B cell (primary cell): ENCODE measurements around the gene SDCCAG8. TPM values are rescaled to one million over a fixed set of nuclear protein-coding genes. Genes with fewer than 3 reads are reported as not detected.

Experiments used
- ATAC-seq: fragments of 200-7000 bp; cut with Tn5 transposase; one replicate; pipeline ENCODE4 v1.10.0; 2021; ENCODE audit warnings: low read depth, mild to moderate bottlenecking, moderate number of reproducible peaks, moderate library complexity
- CTCF ChIA-PET: fragments of 350-600 bp; sonication (Branson Sonifier 250); formaldehyde crosslinking; loops from one replicate; lab custom pipeline; 2021; ENCODE audit warnings: antibody characterized with exemption, inconsistent platforms; lab: Charles Lee
- POLR2A ChIA-PET: fragments of 350-600 bp; sonication (Branson Sonifier 250); formaldehyde crosslinking; loops from one replicate; lab custom pipeline; 2021; ENCODE audit warnings: antibody characterized with exemption; lab: Charles Lee
- DNase-seq: peaks from one replicate; pipeline ENCODE4 v3.0.0; 2013
- H2AFZ ChIP-seq: 2 replicates; pipeline ENCODE4 v1.6.1; 2012; ENCODE audit warnings: mild to moderate bottlenecking, low read depth, low read length; ENCODE audit not compliant: insufficient read depth, poor library complexity, severe bottlenecking
- H3K27ac ChIP-seq, 2 donors: 1 replicate in 1 of 2; 2 replicates in 1 of 2; pipeline ENCODE4 v1.5.1; 2012 to 2013; ENCODE audit warnings: low read length in 2 of 2, mild to moderate bottlenecking in 2 of 2, moderate library complexity in 1 of 2
- H3K27me3 ChIP-seq, 4 experiments: fragments of 200-600 bp in 1 of 4; sonication (generic) in 1 of 4; replicated peaks in 1 of 4; 1 replicate in 2 of 4; 2 replicates in 2 of 4; pipeline versions ENCODE4 v1.6.1 to v1.7.0; 2013 to 2016; ENCODE audit warnings: low read length in 3 of 4, mild to moderate bottlenecking in 2 of 4, mixed read lengths in 1 of 4, moderate library complexity in 1 of 4; ENCODE audit not compliant: insufficient read depth in 4 of 4, control insufficient read depth in 3 of 4; ENCODE audit errors: control extremely low read depth in 1 of 4
- H3K36me3 ChIP-seq, 2 experiments: replicated peaks in 1 of 2; 1 replicate in 1 of 2; 2 replicates in 1 of 2; pipeline versions ENCODE4 v1.6.1 to v1.7.1; 2013; ENCODE audit warnings: low read length in 1 of 2; ENCODE audit not compliant: insufficient read depth in 2 of 2, control insufficient read depth in 1 of 2; ENCODE audit errors: control extremely low read depth in 1 of 2, extremely low read depth in 1 of 2
- H3K4me1 ChIP-seq, 2 donors: fragments of 200-600 bp in 1 of 2; sonication (generic) in 1 of 2; 1 replicate in 1 of 2; 2 replicates in 1 of 2; pipeline versions ENCODE4 v1.5.1 to v1.6.1; 2013 to 2017; ENCODE audit warnings: low read length in 2 of 2; ENCODE audit not compliant: control insufficient read depth in 2 of 2, insufficient read depth in 2 of 2
- H3K4me2 ChIP-seq: replicated peaks from 2 replicates; pipeline ENCODE3; 2012; ENCODE audit warnings: mild to moderate bottlenecking, low read depth, low read length; ENCODE audit not compliant: poor library complexity, severe bottlenecking
- H3K4me3 ChIP-seq, 5 experiments: fragments of 200-600 bp in 1 of 5; sonication (generic) in 1 of 5; 1 replicate in 3 of 5; 2 replicates in 2 of 5; pipeline versions ENCODE4 v1.5.1 to v1.7.0; 2011 to 2016; ENCODE audit warnings: low read length in 4 of 5, mild to moderate bottlenecking in 4 of 5, low read depth in 2 of 5, control low read depth in 1 of 5, moderate library complexity in 1 of 5; ENCODE audit not compliant: insufficient read depth in 1 of 5; ENCODE audit errors: control extremely low read depth in 1 of 5, extremely low read depth in 1 of 5
- H3K79me2 ChIP-seq: fragments of 200-600 bp; sonication (generic); one replicate; pipeline ENCODE4 v1.6.0; 2016; ENCODE audit warnings: low read length; ENCODE audit not compliant: control insufficient read depth, insufficient read depth
- H3K9ac ChIP-seq: fragments of 200-600 bp; sonication (generic); 2 replicates; pipeline ENCODE4 v1.6.1; 2017; ENCODE audit warnings: mild to moderate bottlenecking, low read length, moderate library complexity
- H3K9me3 ChIP-seq, 3 donors: one replicate each; pipeline versions ENCODE4 v1.6.1 to v1.7.1; 2013; ENCODE audit warnings: low read length in 2 of 3; ENCODE audit not compliant: control insufficient read depth in 2 of 3, insufficient read depth in 1 of 3; ENCODE audit errors: control extremely low read depth in 1 of 3
- H4K20me1 ChIP-seq: 2 replicates; pipeline ENCODE4 v1.6.0; 2012; ENCODE audit warnings: mild to moderate bottlenecking, low read length; ENCODE audit not compliant: insufficient read depth, control insufficient read depth, poor library complexity, severe bottlenecking
- H3K27ac Mint-ChIP-seq: one replicate; pipeline ENCODE4 v1.8.0; 2021; ENCODE audit warnings: mixed read lengths
- H3K27me3 Mint-ChIP-seq: one replicate; pipeline ENCODE4 v1.8.0; 2021; ENCODE audit warnings: mixed read lengths
- H3K4me1 Mint-ChIP-seq: one replicate; pipeline ENCODE4 v1.8.0; 2021; ENCODE audit warnings: mixed read lengths
- H3K4me3 Mint-ChIP-seq: one replicate; pipeline ENCODE4 v1.8.0; 2021; ENCODE audit warnings: mixed read lengths
- H3K9me3 Mint-ChIP-seq: one replicate; pipeline ENCODE4 v1.8.0; 2022; ENCODE audit warnings: mixed read lengths; ENCODE audit not compliant: insufficient read depth
- CTCF ChIP-seq: fragments of 200-600 bp; IDR thresholded peaks from one replicate; pipeline ENCODE4 v1.8.0; 2022; ENCODE audit warnings: antibody characterized with exemption, mild to moderate bottlenecking
- EZH2 ChIP-seq: IDR thresholded peaks from 2 replicates; pipeline ENCODE4 v1.6.1; 2012; ENCODE audit warnings: borderline replicate concordance, low read depth, mild to moderate bottlenecking, moderate library complexity, low read length; ENCODE audit not compliant: insufficient read depth, poor library complexity, severe bottlenecking
- WGBS: methylation state at CpG from one replicate; pipeline ENCODE4 v1.1.5; 2013; ENCODE audit warnings: missing lambda C conversion rate; ENCODE audit not compliant: insufficient coverage; 5-methylcytosine and 5-hydroxymethylcytosine counted together
- intact Hi-C: fragments of 100-400 bp; cut with micrococcal nuclease; formaldehyde crosslinking; loops from one replicate; pipeline ENCODE4 v1.10.0; 2022
- polyA plus RNA-seq: library from polyadenylated mRNA; depleted of rRNA; stranded (reverse); fragments of >200 nt; gene quantifications from 2 replicates; pipeline ENCODE4 v1.2.3, GENCODE V29; 2012
- total RNA-seq, 2 donors: library from RNA; stranded (reverse); fragments of 120-200 nt in 1 of 2; gene quantifications; 1 replicate in 1 of 2; 2 replicates in 1 of 2; pipeline versions ENCODE4 v1.2.3 to v1.2.4, GENCODE V29; 2013 to 2022

SDCCAG8 gene
- total and polyA plus RNA-seq, 2 donors (not counting 1 experiment from before 2014, with no cell fraction given): 37.1 to 60.7 TPM

GRCh38 chr1:243315893-243316292 is 60.1 kb downstream of the SDCCAG8 start:
- H3K27ac Mint-ChIP-seq: peak overlapping the region; percentile 4
- H3K4me3 Mint-ChIP-seq: no peak overlapping the region
- TF ChIP-seq CTCF (no peak), EZH2 (no peak)
- H3K79me2 ChIP-seq: no peaks in the 10 kb centered on the region
- no peak overlapping the region for H3K27ac ChIP-seq
- ATAC-seq (no peak), DNase-seq (no peak)
- H3K4me3 ChIP-seq: no peak overlapping the region
- peaks cover 0 to 19% of the 10 kb centered on the region in 2 experiments for H3K36me3 ChIP-seq
- H3K4me1 ChIP-seq: peaks cover 18 to 20% of the 10 kb centered on the region in 2 donors
- H3K9ac ChIP-seq: no peak overlapping the region
- no peaks in the 10 kb centered on the region for H3K27me3 ChIP-seq
- CTCF ChIA-PET: no interaction called here
- intact Hi-C loops: no loop called here
- no peaks in the 10 kb centered on the region for H3K27me3 Mint-ChIP-seq
- no peaks in the 10 kb centered on the region for H3K9me3 Mint-ChIP-seq
- peaks cover 25% of the 10 kb centered on the region for H3K4me1 Mint-ChIP-seq
- no peak overlapping the region for H3K4me2 ChIP-seq
- no peaks in the 10 kb centered on the region for H4K20me1 ChIP-seq
- POLR2A ChIA-PET: no interaction called here
- no peaks in the 10 kb centered on the region for H3K9me3 ChIP-seq
- no peak overlapping the region for H2AFZ ChIP-seq

GRCh38 chr1:243316366-243316989 is 60.6 kb downstream of the SDCCAG8 start:
- Histone ChIP-seq H3K9ac (no peak overlapping the region), H3K4me3 (no peak overlapping the region), H3K79me2 (no peaks in the 10 kb centered on the region), H3K36me3 (peaks cover 0 to 19% of the 10 kb centered on the region in 2 experiments), H3K27ac (no peak overlapping the region), H3K9me3 (no peaks in the 10 kb centered on the region), H3K4me2 (no peak overlapping the region), H3K27me3 (no peaks in the 10 kb centered on the region), H2AFZ (no peak overlapping the region), H4K20me1 (no peaks in the 10 kb centered on the region), H3K4me1 (peaks cover 18 to 20% of the 10 kb centered on the region in 2 donors)
- H3K4me3 Mint-ChIP-seq: no peak overlapping the region
- TF ChIP-seq EZH2: no peak
- no peak for TF ChIP-seq CTCF
- DNase-seq (no peak), ATAC-seq (no peak)
- ChIA-PET POLR2A (no interaction called here), CTCF (no interaction called here)
- H3K4me1 Mint-ChIP-seq: peaks cover 25% of the 10 kb centered on the region
- intact Hi-C loops: no loop called here
- H3K27me3 Mint-ChIP-seq: no peaks in the 10 kb centered on the region
- no peaks in the 10 kb centered on the region for H3K9me3 Mint-ChIP-seq
- WGBS: 93% methylated on average over 10 of the region's 12 CpGs
- H3K27ac Mint-ChIP-seq: no peak overlapping the region
